Mammary epithelial cell (primary cell): ENCODE results near the gene UTY.

ENCODE experiments used
- EZH2 ChIP-seq: IDR thresholded peaks from 2 replicates; pipeline ENCODE4 v1.6.1; 2012; ENCODE audit warnings: low read length, inconsistent platforms, borderline replicate concordance
- TF ChIP-seq, protein P1 (sequence below), 2 donors: IDR thresholded peaks in 1 of 2; conservative IDR thresholded peaks in 1 of 2; 2 replicates each; pipeline ENCODE4 v1.5.1; 2011 to 2012; ENCODE audit warnings: inconsistent platforms in 2 of 2, low read length in 2 of 2, mild to moderate bottlenecking in 2 of 2, control low read depth in 1 of 2, low read depth in 1 of 2; ENCODE audit not compliant: insufficient read depth in 1 of 2; ENCODE audit errors: extremely low read depth in 1 of 2

DNA sequence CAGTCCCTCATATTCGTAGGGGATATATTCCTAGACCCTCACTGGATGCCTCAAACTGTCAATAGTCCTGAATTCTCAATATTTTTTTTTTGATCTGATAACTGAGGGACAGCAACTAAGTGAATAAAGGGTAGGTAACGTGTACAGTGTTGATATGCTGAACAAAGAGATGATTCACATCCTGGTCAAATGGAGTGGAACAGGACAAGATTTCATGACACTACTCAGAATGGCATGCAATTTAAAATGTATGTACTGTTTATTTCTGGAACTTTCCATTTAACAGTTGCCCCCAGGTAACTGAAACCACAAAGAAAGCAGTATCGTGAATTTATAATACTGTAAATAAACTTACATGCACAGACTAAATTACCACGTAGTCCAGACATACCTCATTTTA is 128.4 kb downstream of the UTY start:
- TF ChIP-seq, protein P1, sequence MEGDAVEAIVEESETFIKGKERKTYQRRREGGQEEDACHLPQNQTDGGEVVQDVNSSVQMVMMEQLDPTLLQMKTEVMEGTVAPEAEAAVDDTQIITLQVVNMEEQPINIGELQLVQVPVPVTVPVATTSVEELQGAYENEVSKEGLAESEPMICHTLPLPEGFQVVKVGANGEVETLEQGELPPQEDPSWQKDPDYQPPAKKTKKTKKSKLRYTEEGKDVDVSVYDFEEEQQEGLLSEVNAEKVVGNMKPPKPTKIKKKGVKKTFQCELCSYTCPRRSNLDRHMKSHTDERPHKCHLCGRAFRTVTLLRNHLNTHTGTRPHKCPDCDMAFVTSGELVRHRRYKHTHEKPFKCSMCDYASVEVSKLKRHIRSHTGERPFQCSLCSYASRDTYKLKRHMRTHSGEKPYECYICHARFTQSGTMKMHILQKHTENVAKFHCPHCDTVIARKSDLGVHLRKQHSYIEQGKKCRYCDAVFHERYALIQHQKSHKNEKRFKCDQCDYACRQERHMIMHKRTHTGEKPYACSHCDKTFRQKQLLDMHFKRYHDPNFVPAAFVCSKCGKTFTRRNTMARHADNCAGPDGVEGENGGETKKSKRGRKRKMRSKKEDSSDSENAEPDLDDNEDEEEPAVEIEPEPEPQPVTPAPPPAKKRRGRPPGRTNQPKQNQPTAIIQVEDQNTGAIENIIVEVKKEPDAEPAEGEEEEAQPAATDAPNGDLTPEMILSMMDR (conservative IDR thresholded peaks at IDR 0.05 in 1 of 2, IDR thresholded peaks at IDR 0.05 in 1 of 2; ENCODE audit: extremely low read depth in 1 of 2, insufficient read depth in 1 of 2, low read depth in 1 of 2, low read length in 2 of 2) = no peak
- TF ChIP-seq EZH2 = no peak
